Ovary (tissue), 3 donors: ENCODE results near the gene SSPN.

Experiments used
- CTCF ChIP-seq, 3 donors: fragments of 450-650 bp in 2 of 3; fragments of 200-600 bp in 1 of 3; IDR thresholded peaks; one replicate each; pipeline versions ENCODE4 v1.5.1 to v1.8.0; 2016 to 2022; ENCODE audit warnings: antibody characterized with exemption in 3 of 3, mild to moderate bottlenecking in 1 of 3
- EP300 ChIP-seq: sonication (generic); formaldehyde crosslinking; IDR thresholded peaks from one replicate; pipeline ENCODE4 v1.6.1; 2017; ENCODE audit warnings: antibody characterized with exemption
- POLR2A ChIP-seq: fragments of 450-650 bp; IDR thresholded peaks from one replicate; pipeline ENCODE4 v1.6.1; 2017; ENCODE audit warnings: antibody characterized with exemption, mild to moderate bottlenecking, moderate library complexity
- donor health status: DM: no; HTN: no; CAD: no.

GRCh38 chr12:26219736-26220135 lies 24.4 kb downstream of the SSPN start:
- TF ChIP-seq CTCF (IDR thresholded peaks at IDR 0.05) (no peak), POLR2A (no peak), EP300 (no peak)
